ENCODE data around the gene GRP. TPM values are rescaled to one million over a fixed set of nuclear protein-coding genes. Genes with fewer than 3 reads are reported as not detected.

Gene GRP
- total RNA-seq, 1 experiment from 2014 or later = not detected

GRCh38 chr18:59200787-59201186, 19.2 kb upstream of the GRP start:
- H3K79me2 ChIP-seq (ENCODE audit: insufficient read depth, low read length) = no peaks in the 10 kb centered on the region
- no peak overlapping the region for H3K9ac ChIP-seq (ENCODE audit: low read length)
- no peak overlapping the region for H3K4me3 ChIP-seq (replicated peaks in 1 of 2; ENCODE audit: low read depth in 1 of 2, low read length in 2 of 2)
- no TSS peak for BruUV-seq (replicated peaks)
- peak; percentile 7 for DNase-seq (ENCODE audit: low read depth, low spot score)
- peak; percentile 59 for ATAC-seq
- RAD21 ChIA-PET (ENCODE audit: low non-redundant PET in 1 of 2, low total read pairs in 2 of 2, uncharacterized antibody in 2 of 2, unreplicated experiment in 2 of 2) = no interaction called here
- peaks cover 24% of the 10 kb centered on the region for H3K27me3 ChIP-seq (ENCODE audit: insufficient read depth, low read length)
- H3K4me1 ChIP-seq (ENCODE audit: control insufficient read depth in 1 of 2, insufficient read depth in 2 of 2, low read length in 2 of 2) = no peaks in the 10 kb centered on the region
- CTCF ChIA-PET = no interaction called here
- H2AFZ ChIP-seq (ENCODE audit: low read depth, low read length, poor library complexity, severe bottlenecking) = no peak overlapping the region
- H3K9me2 ChIP-seq (ENCODE audit: insufficient read depth) = no peaks in the 10 kb centered on the region
- no peak overlapping the region for H3K27ac ChIP-seq (ENCODE audit: low read depth, low read length)
- H4K20me1 ChIP-seq (ENCODE audit: insufficient read depth) = no peaks in the 10 kb centered on the region
- H3K9me3 ChIP-seq (ENCODE audit: control insufficient read depth in 1 of 2, insufficient read depth in 1 of 2, low read depth in 1 of 2, low read length in 2 of 2) = no peaks in the 10 kb centered on the region
- intact Hi-C loops (cut with micrococcal nuclease) = no loop called here
- no peaks in the 10 kb centered on the region for H3K36me3 ChIP-seq (ENCODE audit: control insufficient read depth in 1 of 2, insufficient read depth in 2 of 2, low read length in 2 of 2)
- TF ChIP-seq CTCF (IDR thresholded peaks at IDR 0.05 in 2 of 3, conservative IDR thresholded peaks at IDR 0.05 in 1 of 3; ENCODE audit: borderline replicate concordance in 1 of 3, insufficient read depth in 1 of 3, low read depth in 2 of 3, low read length in 2 of 3) (peak; percentile 13 to 17 (median 15); a peak in 1 of 6 replicates), EGR1 (IDR thresholded peaks at IDR 0.05; ENCODE audit: low read depth) (no peak), RAD21 (IDR thresholded peaks at IDR 0.05; ENCODE audit: low read depth) (peak; percentile 33), FOSL1 (IDR thresholded peaks at IDR 0.05; ENCODE audit: low read depth) (no peak)
- no peak overlapping the region for H3K4me2 ChIP-seq (ENCODE audit: low read length)
- POLR2A ChIA-PET = no interaction called here

GRCh38 chr18:59202258-59202820, 17.6 kb upstream of the GRP start:
- RAD21 ChIA-PET (ENCODE audit: low non-redundant PET in 1 of 2, low total read pairs in 2 of 2, uncharacterized antibody in 2 of 2, unreplicated experiment in 2 of 2) = no interaction called here
- BruUV-seq (replicated peaks) = no TSS peak
- H2AFZ ChIP-seq (ENCODE audit: low read depth, low read length, poor library complexity, severe bottlenecking) = no peak overlapping the region
- no peak overlapping the region for H3K27ac ChIP-seq (ENCODE audit: low read depth, low read length)
- no peaks in the 10 kb centered on the region for H3K4me1 ChIP-seq (ENCODE audit: control insufficient read depth in 1 of 2, insufficient read depth in 2 of 2, low read length in 2 of 2)
- no peak for ATAC-seq
- POLR2A ChIA-PET = no interaction called here
- CTCF ChIA-PET = interaction anchor here (1.4 kb wide), 1 partner anchor 200 kb away, joined by 7 read pairs; no protein-coding TSS in a partner anchor
- no peaks in the 10 kb centered on the region for H3K9me2 ChIP-seq (ENCODE audit: insufficient read depth)
- H3K79me2 ChIP-seq (ENCODE audit: insufficient read depth, low read length) = no peaks in the 10 kb centered on the region
- no peak overlapping the region for H3K4me2 ChIP-seq (ENCODE audit: low read length)
- no peaks in the 10 kb centered on the region for H4K20me1 ChIP-seq (ENCODE audit: insufficient read depth)
- intact Hi-C loops (cut with micrococcal nuclease) = no loop called here
- DNase-seq (ENCODE audit: low read depth, low spot score) = no peak
- no peaks in the 10 kb centered on the region for H3K9me3 ChIP-seq (ENCODE audit: control insufficient read depth in 1 of 2, insufficient read depth in 1 of 2, low read depth in 1 of 2, low read length in 2 of 2)
- H3K36me3 ChIP-seq (ENCODE audit: control insufficient read depth in 1 of 2, insufficient read depth in 2 of 2, low read length in 2 of 2) = no peaks in the 10 kb centered on the region
- H3K27me3 ChIP-seq (ENCODE audit: insufficient read depth, low read length) = peaks cover 30% of the 10 kb centered on the region
- H3K4me3 ChIP-seq (replicated peaks in 1 of 2; ENCODE audit: low read depth in 1 of 2, low read length in 2 of 2) = no peak overlapping the region
- no peak overlapping the region for H3K9ac ChIP-seq (ENCODE audit: low read length)
- TF ChIP-seq CTCF (IDR thresholded peaks at IDR 0.05 in 2 of 3, conservative IDR thresholded peaks at IDR 0.05 in 1 of 3; ENCODE audit: borderline replicate concordance in 1 of 3, insufficient read depth in 1 of 3, low read depth in 2 of 3, low read length in 2 of 3) (no peak), FOSL1 (IDR thresholded peaks at IDR 0.05; ENCODE audit: low read depth) (no peak), REST (IDR thresholded peaks at IDR 0.05; ENCODE audit: low read depth) (no peak), SIN3A (IDR thresholded peaks at IDR 0.05; ENCODE audit: low read depth) (no peak), SRF (IDR thresholded peaks at IDR 0.05; ENCODE audit: low read depth) (no peak), POLR2AphosphoS5 (IDR thresholded peaks at IDR 0.05; ENCODE audit: low read depth, low read length) (no peak), ZFX (IDR thresholded peaks at IDR 0.05) (no peak), MAX (IDR thresholded peaks at IDR 0.05) (no peak)
